GM21528 (cell line): Measurements from ENCODE around the gene GATAD1.
"Not testable (repeated sequence)": the region's sequence is repeated elsewhere in the genome, so short reads cannot be mapped to it uniquely, and the experiment has no call there.

Experiments
- ATAC-seq: cut with Tn5 transposase; IDR thresholded peaks from one replicate; pipeline ENCODE4 v1.9.1; 2021; ENCODE audit warnings: mild to moderate bottlenecking, moderate library complexity; ENCODE audit not compliant: unreplicated experiment, low FRiP score

GATAD1 gene

GRCh38 chr7:92479146-92479545, 31.9 kb downstream of the GATAD1 start:
- not testable (repeated sequence) for ATAC-seq

- not testable (repeated sequence) for ATAC-seq
Measured at GRCh38 chr7:92483624-92484023, 36.3 kb downstream of the GATAD1 start.

- ATAC-seq, result not testable (repeated sequence)
Measured at GRCh38 chr7:92484226-92484625, 36.9 kb downstream of the GATAD1 start.

GRCh38 chr7:92485267-92485892, 38.1 kb downstream of the GATAD1 start:
- ATAC-seq, result no peak

GRCh38 chr7:92485974-92486373, 38.7 kb downstream of the GATAD1 start:
- ATAC-seq, result no peak

GRCh38 chr7:92487804-92488203, 40.5 kb downstream of the GATAD1 start:
- no peak for ATAC-seq

GRCh38 chr7:92489634-92490033, 42.4 kb downstream of the GATAD1 start:
- ATAC-seq, result no peak

GRCh38 chr7:92496876-92497275, 49.6 kb downstream of the GATAD1 start:
- ATAC-seq, result no peak

- no peak for ATAC-seq
Measured at GRCh38 chr7:92498557-92498956, 51.3 kb downstream of the GATAD1 start.

GRCh38 chr7:92503767-92504166, 56.5 kb downstream of the GATAD1 start:
- no peak for ATAC-seq

- ATAC-seq, result no peak
Measured at GRCh38 chr7:92504563-92504962, 57.3 kb downstream of the GATAD1 start.

GRCh38 chr7:92506363-92506762, 59.1 kb downstream of the GATAD1 start:
- no peak for ATAC-seq

GRCh38 chr7:92508946-92509345, 61.7 kb downstream of the GATAD1 start:
- no peak for ATAC-seq
